ENCODE data around the gene MYT1.
"Not testable (repeated sequence)": the region's sequence is repeated elsewhere in the genome, so short reads cannot be mapped to it uniquely, and the experiment has no call there.

MYT1 gene

GRCh38 chr20:64164123-64164836, at the start of gene MYT1:
Gene MYT1, plus strand, starts transcription at chr20:64164452. Its CDS starts 34,410 bp downstream, at chr20:64198862.
- DNase-seq (ENCODE audit: extremely low spot score), result no peak

GRCh38 chr20:64115171-64115911, 48.9 kb upstream of the MYT1 start:
- CTCF ChIA-PET, result interaction anchor here (1.4 kb wide), 1 partner anchor 32 kb away, joined by 4 read pairs; no protein-coding TSS in a partner anchor
- POLR2A ChIA-PET, result no interaction called here
- TF ChIP-seq CTBP1 (IDR thresholded peaks at IDR 0.05; ENCODE audit: borderline replicate concordance), result no peak
- TF ChIP-seq ELF4 (IDR thresholded peaks at IDR 0.05), result no peak
- DNase-seq (ENCODE audit: extremely low spot score), result no peak

More at GRCh38 chr20:64164123-64164836, at the start of gene MYT1:
- TF ChIP-seq SUZ12 (IDR thresholded peaks at IDR 0.05) (no peak), LEF1 (IDR thresholded peaks at IDR 0.05; ENCODE audit: borderline replicate concordance) (no peak), ZNF384 (IDR thresholded peaks at IDR 0.05) (no peak), HDGF (IDR thresholded peaks at IDR 0.05; ENCODE audit: borderline replicate concordance) (no peak), FOXM1 (IDR thresholded peaks at IDR 0.05; ENCODE audit: borderline replicate concordance) (no peak), BHLHE40 (IDR thresholded peaks at IDR 0.05; ENCODE audit: borderline replicate concordance) (no peak), ARNT (IDR thresholded peaks at IDR 0.05) (no peak), ELF4 (IDR thresholded peaks at IDR 0.05) (no peak)
- POLR2A ChIA-PET, result no interaction called here
- CTCF ChIA-PET, result no interaction called here

GRCh38 chr20:64116016-64116415, 48.2 kb upstream of the MYT1 start:
- TF ChIP-seq SP1 (IDR thresholded peaks at IDR 0.05) (no peak), FOXA1 (IDR thresholded peaks at IDR 0.05) (no peak), CTBP1 (IDR thresholded peaks at IDR 0.05; ENCODE audit: borderline replicate concordance) (no peak), L3MBTL2 (conservative IDR thresholded peaks at IDR 0.05) (no peak), ARNT (IDR thresholded peaks at IDR 0.05) (no peak), FOXK2 (IDR thresholded peaks at IDR 0.05) (no peak), ELF4 (IDR thresholded peaks at IDR 0.05) (no peak), LEF1 (IDR thresholded peaks at IDR 0.05; ENCODE audit: borderline replicate concordance) (no peak), SUZ12 (IDR thresholded peaks at IDR 0.05) (no peak), NFRKB (IDR thresholded peaks at IDR 0.05) (no peak), TARDBP (IDR thresholded peaks at IDR 0.05) (no peak), HDGF (IDR thresholded peaks at IDR 0.05; ENCODE audit: borderline replicate concordance) (no peak), FOXM1 (IDR thresholded peaks at IDR 0.05; ENCODE audit: borderline replicate concordance) (no peak), BHLHE40 (IDR thresholded peaks at IDR 0.05; ENCODE audit: borderline replicate concordance) (no peak), ZNF384 (IDR thresholded peaks at IDR 0.05) (no peak)
- TF ChIP-seq, protein P1, sequence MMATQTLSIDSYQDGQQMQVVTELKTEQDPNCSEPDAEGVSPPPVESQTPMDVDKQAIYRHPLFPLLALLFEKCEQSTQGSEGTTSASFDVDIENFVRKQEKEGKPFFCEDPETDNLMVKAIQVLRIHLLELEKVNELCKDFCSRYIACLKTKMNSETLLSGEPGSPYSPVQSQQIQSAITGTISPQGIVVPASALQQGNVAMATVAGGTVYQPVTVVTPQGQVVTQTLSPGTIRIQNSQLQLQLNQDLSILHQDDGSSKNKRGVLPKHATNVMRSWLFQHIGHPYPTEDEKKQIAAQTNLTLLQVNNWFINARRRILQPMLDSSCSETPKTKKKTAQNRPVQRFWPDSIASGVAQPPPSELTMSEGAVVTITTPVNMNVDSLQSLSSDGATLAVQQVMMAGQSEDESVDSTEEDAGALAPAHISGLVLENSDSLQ (IDR thresholded peaks at IDR 0.05), result no peak
- ChIA-PET CTCF (interaction anchor here (0.6 to 1.4 kb wide), 2 partner anchors 32 to 33 kb away, joined by 3 to 4 read pairs; no protein-coding TSS in a partner anchor), POLR2A (no interaction called here)
- no peak for DNase-seq (ENCODE audit: extremely low spot score)

DNA sequence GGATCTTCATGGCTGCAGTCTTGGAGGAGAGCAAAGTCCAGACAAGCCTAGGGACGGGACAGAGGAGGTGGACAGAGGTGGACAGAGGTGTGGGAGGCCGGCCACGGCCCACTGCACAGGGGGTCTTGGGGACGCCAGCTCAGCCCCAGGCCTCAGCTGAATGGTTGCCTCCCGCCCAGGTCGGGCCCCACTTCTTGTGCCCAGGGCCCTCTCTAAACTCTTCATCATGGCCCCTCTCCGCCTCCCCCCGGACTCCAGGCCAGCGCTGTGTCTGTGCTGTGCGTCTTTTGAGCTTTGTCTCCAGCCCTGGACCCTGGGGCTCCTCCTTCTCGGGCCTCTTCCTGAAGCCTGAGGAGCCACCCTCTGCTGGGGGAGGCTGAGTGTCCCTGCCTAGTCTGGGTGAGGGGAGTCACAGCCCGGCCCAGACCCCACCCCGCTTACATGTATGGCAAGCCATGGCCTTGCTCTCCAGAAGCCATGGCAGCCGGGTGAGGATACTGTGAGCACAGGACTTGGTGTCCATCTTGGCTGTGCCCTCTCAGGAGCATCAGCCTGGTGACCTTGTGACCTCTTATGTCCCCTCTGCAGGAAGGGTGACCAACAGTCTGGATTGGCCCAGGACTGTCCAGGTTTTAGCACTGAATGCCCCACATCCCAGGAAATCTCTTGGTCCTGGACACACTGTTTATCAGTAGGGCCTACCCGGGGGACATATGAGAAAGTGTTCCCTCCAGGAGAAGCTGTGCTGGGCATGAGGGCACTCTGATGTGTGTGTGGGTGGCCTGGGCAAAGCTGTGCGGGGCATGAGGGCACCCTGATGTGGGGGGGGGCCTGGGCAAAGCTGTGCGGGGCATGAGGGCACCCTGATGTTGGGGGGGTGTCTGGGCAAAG, 47.5 kb upstream of the MYT1 start:
- POLR2A ChIA-PET, result no interaction called here
- CTCF ChIA-PET, result interaction anchor here (0.6 kb wide), 1 partner anchor 33 kb away, joined by 3 read pairs; no protein-coding TSS in a partner anchor
- no peak for DNase-seq (ENCODE audit: extremely low spot score)
- TF ChIP-seq FOXK2 (IDR thresholded peaks at IDR 0.05) (no peak), BHLHE40 (IDR thresholded peaks at IDR 0.05; ENCODE audit: borderline replicate concordance) (no peak), FOXM1 (IDR thresholded peaks at IDR 0.05; ENCODE audit: borderline replicate concordance) (no peak), LEF1 (IDR thresholded peaks at IDR 0.05; ENCODE audit: borderline replicate concordance) (no peak), FOXA1 (IDR thresholded peaks at IDR 0.05) (no peak), SUZ12 (IDR thresholded peaks at IDR 0.05) (no peak), ARNT (IDR thresholded peaks at IDR 0.05) (no peak), NFRKB (IDR thresholded peaks at IDR 0.05) (no peak), L3MBTL2 (conservative IDR thresholded peaks at IDR 0.05) (no peak), TARDBP (IDR thresholded peaks at IDR 0.05) (no peak), SP1 (IDR thresholded peaks at IDR 0.05) (no peak), HDGF (IDR thresholded peaks at IDR 0.05; ENCODE audit: borderline replicate concordance) (no peak), ZNF384 (IDR thresholded peaks at IDR 0.05) (no peak), CTBP1 (IDR thresholded peaks at IDR 0.05; ENCODE audit: borderline replicate concordance) (no peak), ELF4 (IDR thresholded peaks at IDR 0.05) (no peak)
- TF ChIP-seq, protein P1 (IDR thresholded peaks at IDR 0.05), result no peak

DNA sequence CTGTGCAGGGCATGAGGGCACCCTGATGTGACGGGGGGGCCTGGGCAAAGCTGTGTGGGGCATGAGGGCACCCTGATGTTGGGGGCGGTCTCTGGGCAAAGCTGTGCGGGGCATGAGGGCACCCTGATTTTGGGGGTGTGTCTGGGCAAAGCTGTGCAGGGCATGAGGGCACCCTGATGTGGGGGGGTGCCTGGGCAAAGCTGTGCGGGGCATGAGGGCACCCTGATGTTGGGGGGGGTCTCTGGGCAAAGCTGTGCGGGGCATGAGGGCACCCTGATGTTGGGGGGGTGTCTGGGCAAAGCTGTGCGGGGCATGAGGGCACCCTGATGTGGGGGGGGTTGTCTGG, 46.8 kb upstream of the MYT1 start:
- POLR2A ChIA-PET; DNase-seq (ENCODE audit: extremely low spot score); CTCF ChIA-PET: not testable (repeated sequence)

DNA sequence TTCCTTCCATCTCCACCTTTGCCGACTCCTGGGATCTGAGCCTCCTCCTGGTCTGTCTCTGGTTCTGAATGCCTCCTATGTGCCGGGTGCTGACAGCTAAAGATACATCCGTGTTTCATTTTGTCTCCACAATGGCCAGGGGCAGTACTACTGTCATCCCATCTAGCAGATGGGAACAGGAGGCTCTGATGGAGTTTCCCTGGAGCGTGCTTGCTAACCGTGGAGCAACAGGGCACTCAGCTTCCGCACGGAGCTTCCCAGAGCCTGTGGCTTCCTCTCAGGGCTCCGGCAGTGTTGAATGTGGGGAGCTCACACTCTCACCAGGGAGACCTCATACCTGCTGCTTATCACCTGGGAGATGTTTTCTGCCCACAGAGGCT, 45.0 kb upstream of the MYT1 start:
- DNase-seq (ENCODE audit: extremely low spot score), result no peak
- CTCF ChIA-PET, result interaction anchor here (1.2 to 2.6 kb wide), 2 partner anchors 17 to 35 kb away, joined by 3 to 12 read pairs; partner anchors contain the start of gene LKAAEAR1
- POLR2A ChIA-PET, result interaction anchor here (2.1 kb wide), 1 partner anchor 56 kb away, joined by 7 read pairs; the partner anchor contains the start of gene TCEA2
- TF ChIP-seq FOXK2 (IDR thresholded peaks at IDR 0.05) (no peak), BHLHE40 (IDR thresholded peaks at IDR 0.05; ENCODE audit: borderline replicate concordance) (no peak), SP1 (IDR thresholded peaks at IDR 0.05) (no peak), FOXA1 (IDR thresholded peaks at IDR 0.05) (no peak), TARDBP (IDR thresholded peaks at IDR 0.05) (no peak), FOXM1 (IDR thresholded peaks at IDR 0.05; ENCODE audit: borderline replicate concordance) (no peak), CTBP1 (IDR thresholded peaks at IDR 0.05; ENCODE audit: borderline replicate concordance) (no peak), LEF1 (IDR thresholded peaks at IDR 0.05; ENCODE audit: borderline replicate concordance) (no peak), L3MBTL2 (conservative IDR thresholded peaks at IDR 0.05) (no peak), HDGF (IDR thresholded peaks at IDR 0.05; ENCODE audit: borderline replicate concordance) (no peak)
- TF ChIP-seq, protein P1 (IDR thresholded peaks at IDR 0.05), result no peak

Data from HEK293T (cell line).